HFF-Myc (cell line): Measurements from ENCODE around the gene SPATS1.

ENCODE experiments used
- DNase-seq: peaks from one replicate; pipeline ENCODE4 v3.0.0-alpha.2; 2011; ENCODE audit warnings: low read depth; ENCODE audit errors: extremely low read depth
- H3K4me3 ChIP-seq: replicated peaks from 2 replicates; pipeline ENCODE4 v1.5.1; 2011; ENCODE audit warnings: low read depth, mild to moderate bottlenecking, control low read depth, low read length
- CTCF ChIP-seq: IDR thresholded peaks from 2 replicates; pipeline ENCODE4 v1.5.1; 2012; ENCODE audit warnings: mild to moderate bottlenecking, low read depth, low read length, control low read depth; ENCODE audit errors: missing control alignments

Gene SPATS1

GRCh38 chr6:44342489-44342888 lies at the start of gene SPATS1:
Gene SPATS1 (plus strand): TSS chr6:44342650. CDS start chr6:44343096, 446 bp downstream.
- no peak for TF ChIP-seq CTCF
- no peak within 1 kb of the TSS for H3K4me3 ChIP-seq
- DNase-seq: no peak

- H3K4me3 ChIP-seq: no peak overlapping the region
- TF ChIP-seq CTCF: no peak
- no peak for DNase-seq
Measured at GRCh38 chr6:44292661-44293365, 49.6 kb upstream of the SPATS1 start.

GRCh38 chr6:44294832-44295791 lies 47.3 kb upstream of the SPATS1 start:
- no peak for DNase-seq
- no peak overlapping the region for H3K4me3 ChIP-seq
- TF ChIP-seq CTCF: no peak

GRCh38 chr6:44297063-44298038 lies 45.1 kb upstream of the SPATS1 start:
- H3K4me3 ChIP-seq: peak overlapping the region; percentile 17; the same call in 1 of the 2 replicates
- TF ChIP-seq CTCF: no peak
- no peak for DNase-seq

GRCh38 chr6:44298055-44298803 lies 44.2 kb upstream of the SPATS1 start:
- TF ChIP-seq CTCF: no peak
- no peak for DNase-seq
- H3K4me3 ChIP-seq: no peak overlapping the region
